ENCODE data around the gene DR1. TPM values are rescaled to one million over a fixed set of nuclear protein-coding genes. Genes with fewer than 3 reads are reported as not detected.

Gene DR1
- total and polyA plus RNA-seq, 2 of the 4 experiments (the other 2 are of a cell fraction) = 27.1 to 39.4 TPM

GRCh38 chr1:93340090-93340489 lies 5.6 kb upstream of the DR1 start:
- CTCF ChIA-PET = interaction anchor here (0.9 to 1.1 kb wide), 2 partner anchors 15 to 35 kb away, joined by 3 read pairs; no protein-coding TSS in a partner anchor
- dilution Hi-C loops (cut with HindIII; ENCODE audit: low sequenced_read_pairs, unreplicated experiment) = no loop called here
- H2AK9ac ChIP-seq (replicated peaks; ENCODE audit: low read depth, low read length, poor library complexity) = no peak overlapping the region
- in situ Hi-C loops (cut with MboI; ENCODE audit: low sequenced_read_pairs) = no loop called here
- H3K27me3 ChIP-seq (ENCODE audit: control insufficient read depth, insufficient read depth, low read length) = no peaks in the 10 kb centered on the region
- no peak overlapping the region for H4K8ac ChIP-seq (ENCODE audit: low read depth in 2 of 2, low read length in 2 of 2)
- H3K9me3 ChIP-seq (ENCODE audit: control insufficient read depth, insufficient read depth, low read length) = no peaks in the 10 kb centered on the region
- no peak overlapping the region for H2AK5ac ChIP-seq (ENCODE audit: low read depth, low read length)
- H4K20me1 ChIP-seq (ENCODE audit: insufficient read depth, low read length) = no peaks in the 10 kb centered on the region
- H3K56ac ChIP-seq (ENCODE audit: extremely low read depth, insufficient read depth, low read length) = no peak overlapping the region
- H3K79me1 ChIP-seq (ENCODE audit: low read depth in 1 of 2, low read length in 2 of 2) = peaks cover 18 to 38% of the 10 kb centered on the region in 2 experiments
- DNase-seq = no peak
- no peak overlapping the region for H3K23ac ChIP-seq (ENCODE audit: low read depth, low read length)
- no peak overlapping the region for H3K4me3 ChIP-seq (ENCODE audit: insufficient read depth, low read depth, low read length)
- H3K9ac ChIP-seq (ENCODE audit: low read depth, low read length) = no peak overlapping the region
- TF ChIP-seq BHLHE40 (IDR thresholded peaks at IDR 0.05; ENCODE audit: low read depth, low read length) (no peak), SMC3 (IDR thresholded peaks at IDR 0.05; ENCODE audit: low read depth, low read length) (no peak), MAFK (IDR thresholded peaks at IDR 0.05; ENCODE audit: low read depth, low read length) (no peak), ELK1 (IDR thresholded peaks at IDR 0.05; ENCODE audit: borderline replicate concordance, low read depth, low read length) (no peak), NFE2L2 (IDR thresholded peaks at IDR 0.05; ENCODE audit: low read depth, low read length) (no peak), USF2 (IDR thresholded peaks at IDR 0.05; ENCODE audit: low read depth, low read length) (no peak), MXI1 (IDR thresholded peaks at IDR 0.05; ENCODE audit: borderline replicate concordance, low read depth, low read length) (no peak)
- H3K9me1 ChIP-seq (ENCODE audit: insufficient read depth, low read length) = peaks cover 8% of the 10 kb centered on the region
- H3K4me1 ChIP-seq (ENCODE audit: control insufficient read depth, insufficient read depth, low read length) = peaks cover 15% of the 10 kb centered on the region
- no peaks in the 10 kb centered on the region for H3K36me3 ChIP-seq (ENCODE audit: control insufficient read depth, insufficient read depth, low read length)
- BruUV-seq (replicated peaks) = no TSS peak
- POLR2A ChIA-PET (ENCODE audit: unreplicated experiment) = no interaction called here
- H2BK20ac ChIP-seq (ENCODE audit: low read depth, low read length) = no peak overlapping the region
- no peak overlapping the region for H2AFZ ChIP-seq (replicated peaks; ENCODE audit: low read length, poor library complexity)
- H3K27ac ChIP-seq (ENCODE audit: insufficient read depth, low read length) = no peak overlapping the region
- H2BK15ac ChIP-seq (ENCODE audit: low read depth, low read length) = no peak overlapping the region
- H4K5ac ChIP-seq (ENCODE audit: low read depth, low read length) = no peak overlapping the region
- no peak overlapping the region for H3K18ac ChIP-seq (ENCODE audit: low read depth, low read length)
- no peak overlapping the region for H3K14ac ChIP-seq (replicated peaks; ENCODE audit: low read depth, low read length)
- intact Hi-C loops (cut with micrococcal nuclease) = no loop called here
- ATAC-seq (ENCODE audit: low read depth) = no peak
- H2BK5ac ChIP-seq (ENCODE audit: low read depth, low read length, poor library complexity, severe bottlenecking) = no peak overlapping the region
- no peak overlapping the region for H3K4ac ChIP-seq (ENCODE audit: low read depth, low read length)
- H3K4me2 ChIP-seq (ENCODE audit: low read depth, low read length) = no peak overlapping the region
- H4K91ac ChIP-seq (ENCODE audit: insufficient read depth, low read depth, low read length) = no peak overlapping the region
- H2BK120ac ChIP-seq (ENCODE audit: low read depth, low read length) = no peak overlapping the region
